MM.1S (cell line): ENCODE measurements around the gene PAFAH1B1.

Source experiments
- CTCF ChIP-seq: fragments of 300-600 bp; sonication (generic); IDR thresholded peaks from 2 replicates; pipeline ENCODE4 v1.5.1; 2016; ENCODE audit warnings: antibody characterized with exemption, low read length, mixed read lengths
- EZH2 ChIP-seq: fragments of 300-600 bp; sonication (generic); optimal IDR thresholded peaks from 2 replicates; pipeline ENCODE3; 2017; ENCODE audit warnings: low read depth, mild to moderate bottlenecking, antibody characterized with exemption, low read length, mixed read lengths
- EZH2phosphoT487 ChIP-seq: fragments of 300-600 bp; sonication (generic); IDR thresholded peaks from 2 replicates; pipeline ENCODE4 v1.6.1; 2018; ENCODE audit warnings: antibody characterized with exemption, low read length

GRCh38 chr17:2631211-2631610 is 37.8 kb downstream of the PAFAH1B1 start:
- TF ChIP-seq EZH2phosphoT487 (no peak), CTCF (no peak), EZH2 (no peak)
